DOHH2 (cell line): ENCODE measurements around the gene RILPL1.

ENCODE experiments used
- CTCF ChIP-seq: fragments of 200-600 bp; sonication (generic); IDR thresholded peaks from one replicate; pipeline ENCODE4 v1.5.1; 2014; ENCODE audit warnings: antibody characterized with exemption, mild to moderate bottlenecking, low read depth, low read length; ENCODE audit not compliant: poor library complexity, severe bottlenecking
- EZH2phosphoT487 ChIP-seq: fragments of 200-600 bp; sonication (generic); IDR thresholded peaks from 2 replicates; pipeline ENCODE4 v1.6.1; 2017; ENCODE audit warnings: borderline replicate concordance, mild to moderate bottlenecking, antibody characterized with exemption, low read length, moderate library complexity, mixed read lengths

GRCh38 chr12:123530668-123531067 is 2.9 kb downstream of the RILPL1 start:
- TF ChIP-seq CTCF, result no peak
- TF ChIP-seq EZH2phosphoT487, result no peak
